Measurements from ENCODE around the gene UBE2E2.
"Not testable (repeated sequence)": the region's sequence is repeated elsewhere in the genome, so short reads cannot be mapped to it uniquely, and the experiment has no call there.

The UBE2E2 gene

DNA sequence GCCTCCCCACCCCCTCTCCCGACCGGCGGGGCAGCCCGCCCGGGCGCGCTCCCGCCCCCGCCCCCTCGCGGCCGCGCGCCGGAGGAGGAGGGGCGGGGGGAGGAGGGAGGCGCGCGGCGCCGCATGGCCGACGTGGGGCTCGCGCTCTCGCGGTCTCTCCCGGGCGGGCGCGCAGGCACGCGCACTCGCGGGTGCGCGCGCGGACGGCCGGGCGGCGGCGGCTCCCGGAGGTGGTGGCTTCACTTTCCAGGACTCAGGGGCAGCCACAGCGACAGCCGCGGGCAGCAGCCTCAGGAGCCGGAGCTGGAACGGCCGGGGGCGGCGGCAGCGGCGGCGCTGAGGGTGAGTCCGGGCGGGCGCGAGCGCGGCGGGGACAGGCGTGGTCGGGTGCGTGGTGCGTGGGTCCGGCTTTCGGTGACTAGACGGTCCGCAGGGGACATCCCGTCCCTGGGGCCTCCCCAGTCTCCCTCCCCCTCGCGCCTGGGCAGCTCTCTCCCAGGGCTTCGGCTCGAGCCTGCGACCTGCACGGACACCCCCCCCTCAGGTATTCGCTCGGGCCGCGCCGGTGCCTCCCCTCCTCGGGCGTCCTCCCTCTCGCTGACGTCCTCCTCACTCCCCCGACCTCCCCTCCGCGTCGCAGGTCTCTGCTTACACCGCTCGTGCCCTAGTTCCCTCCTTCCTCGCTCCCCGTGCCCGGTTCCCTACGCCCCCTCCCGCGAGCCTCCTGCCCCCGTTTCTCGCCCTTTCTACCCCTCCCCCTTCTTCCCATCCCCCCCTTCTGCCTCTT is at the start of gene UBE2E2:
UBE2E2 (plus strand) TSS at position 407 of the 787 bp plus-strand sequence.
- peak; percentile 82 for DNase-seq (ENCODE audit: low spot score)

DNA sequence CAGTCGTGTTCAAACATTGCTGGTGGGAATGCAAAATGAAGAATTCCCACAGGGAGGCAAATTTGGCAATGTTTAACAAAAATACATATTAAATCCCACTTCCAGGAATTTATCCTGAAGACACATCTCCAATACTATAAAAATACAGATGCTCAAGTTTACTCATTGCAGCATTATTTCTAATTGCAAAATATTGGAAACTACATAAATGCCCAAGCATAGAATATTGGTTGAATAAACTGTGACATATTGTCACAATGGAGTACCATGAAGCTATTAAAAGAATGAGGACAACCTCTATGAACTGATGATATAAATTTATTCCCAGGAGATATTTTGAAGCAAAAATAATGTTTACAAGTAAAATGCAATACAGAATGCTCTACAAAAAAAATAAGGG is 49.7 kb upstream of the UBE2E2 start:
- no peak for DNase-seq (ENCODE audit: low spot score)

DNA sequence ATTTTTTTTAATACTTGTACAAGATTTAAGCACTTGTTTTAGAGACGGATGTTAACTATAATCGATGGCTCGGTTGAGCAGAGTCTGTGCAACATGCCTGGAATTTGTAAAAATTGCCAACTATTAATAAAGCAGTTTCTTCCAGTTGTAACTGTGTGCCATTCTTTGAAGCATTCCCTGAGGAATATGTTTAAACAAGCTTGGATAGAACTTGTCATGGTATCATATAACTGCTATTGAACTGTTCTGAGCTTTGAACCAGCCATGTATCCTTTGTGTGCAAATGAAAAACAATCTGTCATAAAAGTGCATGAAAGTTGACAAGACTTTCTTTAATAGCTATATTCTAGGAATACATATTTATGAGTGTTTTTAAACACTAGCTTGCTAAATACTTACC is 45.8 kb upstream of the UBE2E2 start:
- no peak for DNase-seq (ENCODE audit: low spot score)

- DNase-seq (ENCODE audit: low spot score) = no peak
These were observed 43.2 kb upstream of the UBE2E2 start for GRCh38 chr3:23159929-23160328.

- no peak for DNase-seq (ENCODE audit: low spot score)
These were observed 41.8 kb upstream of the UBE2E2 start for GRCh38 chr3:23161308-23161707.

GRCh38 chr3:23161896-23162570 is 41.1 kb upstream of the UBE2E2 start:
- peak; percentile 12 for DNase-seq (ENCODE audit: low spot score)

GRCh38 chr3:23162934-23163333 is 40.2 kb upstream of the UBE2E2 start:
- DNase-seq (ENCODE audit: low spot score) = peak; percentile 23

- no peak for DNase-seq (ENCODE audit: low spot score)
These were observed 38.4 kb upstream of the UBE2E2 start for GRCh38 chr3:23164746-23165145.

- DNase-seq (ENCODE audit: low spot score) = no peak
These were observed 37.6 kb upstream of the UBE2E2 start for GRCh38 chr3:23165571-23165970.

- no peak for DNase-seq (ENCODE audit: low spot score)
These were observed 36.9 kb upstream of the UBE2E2 start for GRCh38 chr3:23166276-23166675.

GRCh38 chr3:23166845-23167244 is 36.3 kb upstream of the UBE2E2 start:
- no peak for DNase-seq (ENCODE audit: low spot score)

DNA sequence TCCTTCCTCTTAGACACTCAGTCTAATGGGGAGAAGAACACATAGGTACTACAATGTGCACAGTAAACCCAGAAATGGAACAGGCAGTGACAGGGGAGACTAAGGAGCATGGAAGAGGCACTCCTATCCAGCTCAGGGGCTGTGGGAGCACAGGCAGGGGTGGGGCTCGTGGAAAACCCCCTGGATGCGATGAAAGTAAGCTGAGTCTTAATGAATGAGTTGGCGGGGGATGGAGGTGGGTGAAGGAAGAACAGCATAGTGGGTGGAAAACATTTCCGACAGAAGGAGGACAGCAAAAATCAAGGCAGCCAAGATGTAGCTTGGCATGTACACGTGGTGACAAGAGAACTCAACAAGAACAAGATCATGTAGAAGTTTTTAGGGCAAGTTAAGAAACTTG is 33.6 kb upstream of the UBE2E2 start:
- DNase-seq (ENCODE audit: low spot score) = no peak

DNA sequence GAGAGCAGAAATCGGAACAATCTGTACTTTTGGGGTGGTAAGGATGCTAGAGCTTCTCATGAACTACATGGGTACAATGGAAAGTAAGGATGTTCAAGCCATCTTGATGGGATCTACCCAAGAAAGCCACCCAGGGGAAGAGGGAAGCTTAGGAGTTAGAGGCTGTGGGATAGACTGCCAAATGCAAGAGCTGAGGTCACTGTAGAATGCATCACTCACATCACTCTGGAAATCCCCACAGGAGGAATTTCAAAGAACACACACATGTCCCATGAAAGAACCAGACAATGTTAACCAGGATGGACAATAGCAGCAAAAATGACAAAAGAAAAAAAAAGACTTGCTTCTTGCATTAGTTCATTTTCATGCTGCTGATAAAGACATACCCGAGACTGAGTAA is 32.8 kb upstream of the UBE2E2 start:
- DNase-seq (ENCODE audit: low spot score) = no peak

- DNase-seq (ENCODE audit: low spot score) = no peak
These were observed 31.1 kb upstream of the UBE2E2 start for GRCh38 chr3:23172059-23172458.

DNA sequence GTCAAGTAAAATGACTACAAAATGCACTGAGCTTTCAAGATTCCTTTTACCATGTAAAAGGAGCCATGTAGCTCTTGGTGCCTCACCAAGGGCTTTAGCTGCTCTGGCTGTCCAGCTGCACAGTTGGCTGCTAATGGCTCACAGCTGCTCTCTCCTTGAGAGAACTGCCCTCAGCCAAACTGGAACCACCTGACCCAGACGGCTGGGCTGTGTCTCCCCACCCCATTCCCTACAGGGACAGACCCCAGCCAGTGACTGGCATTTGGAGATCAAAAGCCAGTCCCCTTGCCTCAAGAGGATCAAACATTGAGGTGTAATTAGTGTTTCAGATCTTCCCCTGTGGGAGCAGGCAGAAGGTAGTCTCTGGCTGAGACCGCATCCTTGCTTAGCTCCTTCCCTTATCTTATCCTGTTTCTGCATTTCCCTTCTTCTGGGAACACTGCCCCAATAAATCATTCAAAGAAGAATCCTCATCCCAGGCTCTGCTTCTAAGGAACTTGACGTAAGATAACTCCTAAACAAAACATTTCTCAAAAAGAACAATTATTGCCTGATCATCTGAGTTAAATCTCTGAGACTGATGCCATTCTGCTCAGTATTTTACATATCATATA is 28.6 kb upstream of the UBE2E2 start:
- DNase-seq (ENCODE audit: low spot score) = no peak

- no peak for DNase-seq (ENCODE audit: low spot score)
These were observed 27.6 kb upstream of the UBE2E2 start for GRCh38 chr3:23175341-23176083.

DNA sequence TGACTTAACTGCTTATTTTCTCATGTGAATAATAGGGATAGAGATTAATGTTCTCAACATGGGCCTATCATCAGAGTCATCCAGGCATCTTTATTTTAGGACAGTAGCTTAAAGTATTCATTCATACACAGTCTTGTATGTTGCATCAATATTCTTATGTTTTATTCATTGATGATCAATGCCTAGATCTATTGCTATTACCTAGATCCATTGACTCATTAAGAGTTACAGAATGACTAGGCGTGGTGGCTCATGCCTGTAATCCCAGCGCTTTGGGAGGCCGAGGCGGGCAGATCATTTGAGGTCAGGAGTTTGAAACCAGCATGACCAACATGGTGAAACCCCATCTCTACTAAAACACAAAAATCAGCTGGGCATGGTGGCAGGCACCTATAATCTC is 26.3 kb upstream of the UBE2E2 start:
- not testable (repeated sequence) for DNase-seq (ENCODE audit: low spot score)

DNA sequence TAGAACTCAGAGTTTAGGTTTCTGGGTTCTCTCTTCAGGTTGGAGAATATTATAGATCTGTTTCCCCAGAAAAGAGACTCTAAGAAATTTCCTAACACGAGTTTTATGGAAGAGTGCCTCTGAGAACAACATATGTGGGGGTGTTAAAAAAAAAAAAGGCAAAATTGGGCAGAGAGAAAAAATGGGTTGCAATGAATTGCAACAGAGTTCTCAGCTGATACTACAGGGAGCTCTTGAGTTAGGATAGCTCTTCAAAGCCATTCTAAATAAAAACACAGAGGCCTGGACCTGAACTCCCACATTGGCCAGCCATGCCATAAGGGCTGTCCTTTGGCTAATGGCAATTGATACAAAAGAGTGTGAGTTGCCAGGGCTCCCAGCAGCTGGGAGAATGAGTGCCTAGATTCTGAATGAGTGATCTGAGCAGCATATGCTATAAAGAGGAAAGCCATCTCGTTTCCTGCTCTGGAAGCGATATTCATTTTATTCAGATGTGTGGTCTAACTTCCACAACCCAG is 20.1 kb upstream of the UBE2E2 start:
- DNase-seq (ENCODE audit: low spot score) = no peak

GRCh38 chr3:23183731-23184130 is 19.4 kb upstream of the UBE2E2 start:
- DNase-seq (ENCODE audit: low spot score) = peak; percentile 24

DNA sequence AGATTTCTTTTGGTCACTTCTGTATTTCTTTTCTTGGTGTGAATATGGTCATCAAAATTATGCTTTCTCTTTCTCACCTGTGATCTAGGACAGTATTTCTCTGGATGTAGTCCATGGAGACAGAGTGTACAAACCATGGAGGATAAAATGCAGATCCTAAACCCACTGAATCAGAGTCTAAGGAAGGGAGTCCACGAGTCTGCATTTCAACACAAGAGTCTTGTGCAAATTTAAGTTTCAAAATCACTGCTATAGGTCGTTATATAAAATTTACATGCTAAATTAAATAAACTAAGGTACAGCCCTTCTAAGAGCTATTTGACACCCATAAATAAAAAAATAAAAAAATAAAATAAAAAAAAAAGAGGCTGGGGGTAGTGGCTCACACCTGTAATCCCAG is 17.3 kb upstream of the UBE2E2 start:
- DNase-seq (ENCODE audit: low spot score) = no peak

GRCh38 chr3:23189187-23189586 is 13.9 kb upstream of the UBE2E2 start:
- no peak for DNase-seq (ENCODE audit: low spot score)

DNA sequence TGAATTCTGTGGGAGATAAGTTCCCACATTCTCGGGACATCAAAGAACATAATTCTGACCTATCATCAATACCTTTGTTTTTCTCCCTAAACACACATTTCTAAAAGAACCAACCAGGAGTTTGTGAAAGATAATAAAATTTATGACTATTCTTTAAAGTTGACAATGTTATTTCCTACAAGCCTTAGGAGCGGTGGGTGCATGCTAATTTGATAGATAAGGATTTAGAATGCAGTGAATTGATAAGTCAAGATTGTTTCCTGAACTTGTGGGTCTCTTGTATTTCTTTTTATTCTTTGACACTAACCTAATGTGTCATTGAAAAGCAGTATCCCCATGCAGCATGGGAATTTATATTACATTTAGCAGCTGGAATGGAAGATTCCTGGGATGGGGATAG is 10.3 kb upstream of the UBE2E2 start:
- DNase-seq (ENCODE audit: low spot score) = no peak

Data from NAMALWA (cell line).